NCI-H1417 treated with DMSO at 0.1 percent for 48 hours (cell line): ENCODE data around the gene NOMO2.
"Not testable (repeated sequence)": the region's sequence is repeated elsewhere in the genome, so short reads cannot be mapped to it uniquely, and the experiment has no call there.

Experiments used
- DNase-seq: peaks from one replicate; lab custom pipeline; 2025; lab: John Stamatoyannopoulos, UW

Gene NOMO2

DNA sequence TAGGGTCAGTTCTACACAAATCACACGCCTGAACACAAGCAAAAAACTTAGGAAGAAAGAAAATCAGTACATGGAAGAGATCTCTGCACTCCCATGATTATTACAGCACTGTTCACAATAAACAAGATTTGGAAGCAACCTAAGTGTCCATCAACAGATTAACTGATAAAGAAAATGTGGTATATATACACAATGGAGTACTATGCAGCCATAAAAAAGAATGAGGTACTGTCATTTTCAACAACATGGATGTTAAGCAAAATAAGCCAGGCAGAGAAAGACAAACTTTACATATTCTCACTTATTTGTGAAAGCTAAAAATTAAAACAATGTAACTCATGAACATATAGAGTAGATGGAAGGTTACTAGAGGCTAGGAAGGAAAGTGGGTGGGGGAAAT is 16.0 kb upstream of the NOMO2 start:
- not testable (repeated sequence) for DNase-seq

DNA sequence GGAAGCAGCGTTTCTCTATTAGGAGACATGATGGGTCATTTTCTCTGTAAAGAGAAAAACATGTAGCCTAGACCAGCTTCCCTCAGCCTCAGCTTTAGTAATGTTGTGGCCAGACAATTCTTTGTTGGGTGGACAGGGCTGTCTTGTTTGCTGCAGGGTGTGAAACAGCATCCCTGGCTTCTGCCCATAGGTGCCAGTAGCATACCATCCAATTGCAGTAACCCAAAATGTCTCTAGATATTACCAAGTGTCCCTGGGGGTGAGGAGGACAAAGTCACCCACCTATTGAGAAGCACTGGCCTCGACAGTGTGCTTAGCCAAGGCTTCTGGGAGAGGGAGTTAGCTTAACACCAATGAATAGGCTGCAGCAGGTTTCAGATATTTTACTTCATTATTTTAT is 14.0 kb upstream of the NOMO2 start:
- not testable (repeated sequence) for DNase-seq

GRCh38 chr16:18575298-18575917 is 13.5 kb upstream of the NOMO2 start:
- not testable (repeated sequence) for DNase-seq

DNA sequence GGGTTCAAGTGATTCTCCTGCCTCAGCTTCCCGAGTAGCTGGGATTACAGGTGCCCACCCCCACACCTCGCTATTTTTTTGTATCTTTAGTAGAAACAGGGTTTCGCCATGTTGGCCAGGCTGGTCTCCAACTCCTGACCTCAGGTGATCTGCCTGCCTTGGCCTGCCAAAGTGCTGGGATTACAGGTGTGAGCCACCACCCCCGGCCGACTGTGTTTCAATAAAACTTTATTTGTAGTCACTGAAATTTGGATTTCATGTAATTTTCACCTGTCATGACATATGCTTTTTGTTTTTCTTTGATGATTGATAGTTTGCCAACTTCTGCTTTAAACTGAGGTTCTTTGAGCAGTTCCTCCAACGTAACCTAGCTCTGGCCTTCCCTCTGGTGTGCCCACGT is 12.0 kb upstream of the NOMO2 start:
- not testable (repeated sequence) for DNase-seq

GRCh38 chr16:18572973-18573372 is 11.1 kb upstream of the NOMO2 start:
- DNase-seq: not testable (repeated sequence)

DNA sequence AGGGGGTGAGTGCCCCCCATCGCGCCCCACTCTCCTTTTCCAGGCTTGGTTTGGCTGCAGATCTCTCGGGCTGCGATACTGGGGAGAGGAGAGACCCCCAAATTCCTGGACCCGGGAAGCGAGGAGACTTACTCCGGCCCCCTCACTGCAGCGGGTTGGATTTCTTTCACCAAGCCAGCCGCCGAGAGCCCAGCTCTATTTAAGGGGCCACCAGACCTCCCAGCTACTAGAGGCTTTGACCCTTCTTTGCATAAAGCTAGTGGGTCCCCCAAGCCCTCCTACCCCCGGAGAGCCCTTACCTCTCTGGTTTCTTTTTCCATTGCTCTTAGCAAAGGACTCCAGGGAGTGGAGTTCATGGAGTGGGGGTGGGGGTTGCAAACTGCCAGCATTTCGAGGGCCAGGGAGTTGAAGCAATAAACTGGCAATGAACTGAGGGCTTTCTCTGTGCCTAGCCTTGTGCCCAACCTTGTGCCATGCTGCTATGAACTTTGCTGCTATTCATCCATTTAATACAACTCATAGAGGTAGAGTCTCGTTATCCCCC is 9.5 kb upstream of the NOMO2 start:
- DNase-seq: not testable (repeated sequence)

- not testable (repeated sequence) for DNase-seq
Observed at GRCh38 chr16:18570529-18571306, 8.8 kb upstream of the NOMO2 start.

DNA sequence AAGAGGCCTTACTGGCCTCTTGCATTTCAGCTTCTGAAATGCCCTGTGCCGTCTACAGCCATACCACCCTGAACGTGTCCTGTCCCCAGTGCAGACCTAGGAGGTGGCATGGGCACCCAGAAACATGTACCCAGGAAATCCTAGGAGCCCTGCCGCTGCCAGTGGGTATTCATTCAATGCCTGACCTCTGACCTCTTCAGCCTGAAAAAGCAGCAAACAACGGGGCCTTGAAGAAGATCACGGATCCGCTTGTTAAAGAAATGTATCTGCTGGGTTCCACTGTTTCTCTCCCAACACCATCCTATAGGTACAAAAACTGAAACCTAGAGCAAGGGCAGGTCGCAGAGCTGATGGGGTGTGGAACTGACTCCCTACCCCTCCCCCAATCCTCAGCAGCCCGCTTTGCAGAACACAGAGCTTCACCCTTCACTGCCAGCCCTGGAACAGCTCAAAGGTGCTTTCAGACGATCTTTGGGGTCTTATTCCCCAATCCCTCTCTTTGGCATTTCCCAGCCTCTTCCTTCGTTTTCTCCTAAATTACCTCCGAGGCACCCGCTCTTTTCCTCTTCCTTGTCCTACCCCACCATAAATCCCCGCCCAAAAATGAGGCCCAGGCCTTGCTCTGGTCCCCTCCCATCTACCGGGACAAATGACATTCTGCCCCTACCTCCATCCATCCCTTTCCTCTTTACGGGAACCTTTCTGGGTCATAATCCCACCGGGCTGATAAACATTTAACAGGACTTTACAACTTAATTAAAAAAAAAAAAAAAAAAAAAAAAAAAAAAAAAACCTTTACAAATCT is 1.3 kb downstream of the NOMO2 start:
- DNase-seq: not testable (repeated sequence)

GRCh38 chr16:18553671-18554070 is 8.2 kb downstream of the NOMO2 start:
- not testable (repeated sequence) for DNase-seq

- not testable (repeated sequence) for DNase-seq
Observed at GRCh38 chr16:18547382-18547781, 14.5 kb downstream of the NOMO2 start.

DNA sequence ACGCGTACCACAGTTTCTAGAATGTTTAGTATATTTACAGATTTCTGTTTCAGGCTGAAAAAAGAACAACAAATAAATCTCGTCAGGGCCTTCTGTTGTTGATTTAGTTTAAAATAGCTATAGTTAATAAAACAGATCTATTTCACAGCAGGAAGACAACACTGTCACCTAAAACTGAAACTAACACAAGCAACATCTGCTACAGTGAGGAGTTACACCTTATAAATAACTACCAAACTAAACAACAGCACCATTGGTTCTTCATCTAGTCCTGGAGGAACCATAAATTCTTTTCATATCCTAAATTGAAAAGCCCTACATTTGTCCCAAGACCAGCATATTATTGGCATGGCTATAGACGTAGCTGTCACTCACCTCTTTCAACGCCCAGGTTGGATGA is 15.0 kb downstream of the NOMO2 start:
- DNase-seq: not testable (repeated sequence)

DNA sequence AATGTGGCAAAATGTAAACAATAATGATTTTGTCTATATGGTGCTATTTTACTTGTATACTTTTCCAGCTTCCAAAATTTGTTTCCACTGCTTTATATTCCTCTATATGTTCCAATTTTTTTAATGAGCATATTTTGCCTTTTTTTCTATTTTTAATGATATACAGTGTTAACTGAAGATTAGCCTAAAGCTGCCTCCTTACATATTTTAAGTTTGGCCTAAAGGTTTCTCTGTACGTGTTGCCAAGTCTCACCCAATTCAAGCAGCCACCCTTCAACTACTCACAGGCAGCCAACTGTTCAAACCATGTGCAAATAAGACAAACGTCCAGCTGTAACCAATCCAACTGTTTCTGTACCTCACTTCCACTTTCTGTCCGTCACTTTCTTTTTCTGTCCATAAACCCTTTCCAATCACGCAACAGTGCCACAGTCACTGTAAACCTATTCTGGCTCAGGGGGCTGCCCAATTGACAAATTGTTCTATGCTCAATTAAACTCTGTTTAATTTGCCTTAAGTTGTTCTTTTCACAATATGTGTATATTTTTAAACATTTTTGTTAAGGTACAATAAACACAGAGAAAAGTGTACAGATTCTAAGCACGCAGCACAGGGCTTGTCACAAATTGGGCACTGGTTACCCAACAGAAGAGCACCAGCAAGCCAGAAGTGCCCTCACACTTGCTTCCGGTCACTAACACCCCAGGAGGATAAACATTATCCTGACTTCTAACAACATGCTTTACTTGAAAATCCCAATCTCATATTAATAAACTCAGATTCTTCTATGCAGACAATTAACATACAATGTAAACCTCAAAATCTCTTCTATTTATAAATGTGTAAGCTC is 17.4 kb downstream of the NOMO2 start:
- not testable (repeated sequence) for DNase-seq

GRCh38 chr16:18541912-18542311 is 20.0 kb downstream of the NOMO2 start:
- not testable (repeated sequence) for DNase-seq

DNA sequence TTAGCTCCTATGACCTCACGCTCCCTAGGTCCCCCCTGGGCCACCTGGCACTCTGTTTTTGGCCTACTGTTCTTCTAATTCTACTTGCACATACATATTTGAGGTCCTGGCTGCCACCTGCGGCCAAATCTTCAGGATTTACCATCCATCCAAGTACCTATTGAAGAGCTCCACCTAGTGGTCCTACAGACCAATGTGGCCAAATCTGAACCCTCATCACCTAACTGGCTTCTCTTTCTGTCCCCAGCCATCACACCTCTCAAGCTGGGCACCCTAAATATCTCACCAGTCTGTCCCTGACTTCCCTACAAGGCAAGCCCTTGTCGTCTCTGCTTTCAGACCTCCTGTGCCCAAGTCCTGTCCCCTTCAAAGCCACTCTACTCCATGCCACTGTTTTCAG is 24.9 kb downstream of the NOMO2 start:
- not testable (repeated sequence) for DNase-seq

- not testable (repeated sequence) for DNase-seq
Observed at GRCh38 chr16:18535519-18536168, 26.3 kb downstream of the NOMO2 start.

DNA sequence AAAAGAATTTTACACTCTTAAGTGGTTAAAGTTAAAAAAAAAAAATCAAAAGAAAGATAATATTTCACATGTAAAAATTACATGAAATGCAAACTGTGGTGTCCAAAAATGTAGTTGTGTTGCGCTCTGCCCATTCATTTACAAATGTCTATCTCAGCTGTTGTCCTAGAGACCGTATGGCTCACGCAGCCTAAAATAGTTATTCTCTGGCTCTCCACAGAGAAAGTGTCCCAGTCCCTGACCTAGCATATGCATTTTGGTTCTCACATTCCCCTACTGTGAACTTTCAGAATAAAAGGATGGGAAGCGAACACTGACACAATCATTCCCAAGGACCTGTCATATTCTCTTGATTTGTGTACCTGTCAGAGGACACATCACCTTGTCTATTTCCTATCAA is 27.6 kb downstream of the NOMO2 start:
- DNase-seq: not testable (repeated sequence)

DNA sequence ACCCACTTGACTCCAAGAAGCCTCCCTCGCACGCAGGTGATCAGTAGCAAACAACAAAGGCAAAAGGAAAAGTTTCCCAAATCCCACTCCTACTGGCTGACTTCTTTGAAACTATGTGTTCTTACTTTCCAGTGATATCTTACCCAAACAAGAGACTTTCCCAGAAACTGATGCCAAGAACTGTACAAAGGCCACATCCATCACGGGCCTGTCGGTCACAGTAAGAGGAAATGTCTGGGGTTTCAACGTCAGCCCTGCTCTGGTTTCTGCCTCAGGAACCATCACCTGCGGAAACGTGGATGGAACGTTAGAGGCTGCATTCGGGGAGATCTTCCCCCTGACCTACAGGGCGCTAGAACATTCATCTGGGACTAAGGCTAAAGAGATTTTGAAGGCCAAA is 30.6 kb downstream of the NOMO2 start:
- not testable (repeated sequence) for DNase-seq

DNA sequence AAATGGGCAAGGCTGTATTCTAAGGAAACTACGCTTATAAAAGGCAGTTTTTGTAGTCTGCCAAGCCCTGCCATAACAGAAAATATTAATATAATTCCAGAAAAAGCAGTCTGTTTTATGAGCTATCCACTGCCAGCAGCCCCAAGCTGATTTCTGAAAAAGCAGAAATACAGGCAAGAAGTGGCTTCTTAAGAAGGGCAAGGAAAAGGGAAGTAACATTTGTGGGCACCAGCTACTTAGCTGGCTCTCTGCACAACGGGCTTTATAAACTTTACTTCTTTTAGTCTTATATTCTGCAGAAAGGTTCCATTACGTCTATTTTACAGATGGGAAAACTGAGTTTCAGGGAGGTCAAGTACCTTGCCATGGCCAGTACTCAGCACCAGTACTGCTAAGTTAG is 31.6 kb downstream of the NOMO2 start:
- not testable (repeated sequence) for DNase-seq

- not testable (repeated sequence) for DNase-seq
Observed at GRCh38 chr16:18526547-18526946, 35.4 kb downstream of the NOMO2 start.

DNA sequence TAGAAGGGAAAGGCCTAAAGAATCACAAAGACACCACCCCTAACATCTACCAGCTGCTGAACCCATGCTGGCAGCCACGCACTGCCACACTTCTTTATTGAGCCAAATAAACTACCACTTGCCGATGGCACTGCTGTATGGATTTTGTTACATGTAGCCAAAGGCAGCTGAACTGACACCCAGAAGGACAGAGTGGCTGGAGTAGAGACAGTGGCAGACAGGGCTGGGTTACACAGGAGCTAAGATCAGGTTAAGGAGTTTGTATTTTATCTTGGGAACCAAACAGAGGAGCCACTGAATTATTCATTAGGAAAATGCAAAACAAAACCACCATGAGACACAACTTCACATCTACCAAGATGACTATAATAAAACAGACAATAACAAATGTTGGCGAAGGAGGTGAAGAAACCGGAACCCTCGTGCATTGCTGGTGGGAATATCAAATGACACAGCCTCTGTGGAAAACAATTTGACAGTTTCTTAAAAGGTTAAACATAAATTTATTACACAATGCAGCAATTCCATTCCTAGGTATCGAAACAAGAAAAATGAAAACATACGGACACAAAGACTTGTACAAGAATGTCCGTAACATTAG is 35.9 kb downstream of the NOMO2 start:
- not testable (repeated sequence) for DNase-seq
